G401 (cell line): ENCODE data around the gene TENT5C. TPM values are rescaled to one million over a fixed set of nuclear protein-coding genes. Genes with fewer than 3 reads are reported as not detected.

Source experiments
- DNase-seq: peaks from one replicate; pipeline ENCODE4 v3.0.0-alpha.2; 2015; ENCODE audit warnings: low spot score
- in situ Hi-C: cut with HindIII; loops from 2 replicates; pipeline ENCODE4 v1.10.0; 2016; ENCODE audit warnings: low sequenced_read_pairs, mixed read lengths
- total RNA-seq: library from RNA; depleted of rRNA; stranded (reverse); fragments of >200 nt; shearing (Covaris generic); gene quantifications from 2 replicates; pipeline ENCODE4 v1.2.3, GENCODE V29; 2014; rRNA removed

Gene TENT5C
- total RNA-seq, 1 experiment from 2014 or later, result 0.85 TPM

GRCh38 chr1:117662667-117663066 is 56.8 kb downstream of the TENT5C start:
- no peak for DNase-seq

GRCh38 chr1:117663156-117663902 is 57.5 kb downstream of the TENT5C start:
- no peak for DNase-seq
- in situ Hi-C loops, result no loop called here

More at GRCh38 chr1:117662667-117663066, 56.8 kb downstream of the TENT5C start:
- in situ Hi-C loops, result no loop called here

- DNase-seq, result no peak
- in situ Hi-C loops, result no loop called here
Measured at GRCh38 chr1:117664314-117664713, 58.5 kb downstream of the TENT5C start.

GRCh38 chr1:117665556-117666270 is 59.9 kb downstream of the TENT5C start:
- in situ Hi-C loops, result no loop called here
- no peak for DNase-seq

- in situ Hi-C loops, result no loop called here
- no peak for DNase-seq
Measured at GRCh38 chr1:117669572-117669971, 63.7 kb downstream of the TENT5C start.

GRCh38 chr1:117670976-117671780 is 65.3 kb downstream of the TENT5C start:
- no peak for DNase-seq
- in situ Hi-C loops, result no loop called here

GRCh38 chr1:117671781-117672501 is 66.1 kb downstream of the TENT5C start:
- in situ Hi-C loops, result no loop called here
- peak; percentile 83 for DNase-seq

- peak; percentile 77 for DNase-seq
- in situ Hi-C loops, result no loop called here
Measured at GRCh38 chr1:117672756-117673155, 66.9 kb downstream of the TENT5C start.

GRCh38 chr1:117673405-117673804 is 67.6 kb downstream of the TENT5C start:
- in situ Hi-C loops, result no loop called here

GRCh38 chr1:117674521-117675400 is 68.9 kb downstream of the TENT5C start:
- in situ Hi-C loops, result no loop called here
- no peak for DNase-seq

More at GRCh38 chr1:117673405-117673804, 67.6 kb downstream of the TENT5C start:
- no peak for DNase-seq

- in situ Hi-C loops, result no loop called here
- no peak for DNase-seq
Measured at GRCh38 chr1:117675907-117676430, 70.1 kb downstream of the TENT5C start.

GRCh38 chr1:117676615-117677130 is 70.8 kb downstream of the TENT5C start:
- in situ Hi-C loops, result no loop called here
- no peak for DNase-seq

Other genes starting within 250 kb of the TENT5C start
- gene MAN1A2, start 238.6 kb upstream of the TENT5C start, total RNA-seq, result 14.1 and 15.3 TPM in 2 replicates